ENCODE data around the gene PLA1A. TPM values are rescaled to one million over a fixed set of nuclear protein-coding genes. Genes with fewer than 3 reads are reported as not detected.

Gene PLA1A
- total RNA-seq, 6 donors from 2014 or later, result 1.0 to 27.8 (median 14.6) TPM

GRCh38 chr3:119571688-119572087 is 26.0 kb upstream of the PLA1A start:
- 39 to 65% methylated on average over 5 of the region's 5 CpGs for WGBS, 2 donors
- no peaks in the 10 kb centered on the region for H3K9me3 ChIP-seq
- peaks cover 7 to 11% (median 10%) of the 10 kb centered on the region in 4 donors for H3K4me1 ChIP-seq
- no peaks in the 10 kb centered on the region for H3K27me3 ChIP-seq
- no peaks in the 10 kb centered on the region for H3K36me3 ChIP-seq
- DNase-seq (no peak), ATAC-seq (ENCODE audit: low FRiP score in 2 of 2) (no peak)
- H3K27ac ChIP-seq, result peak overlapping the region; percentile 53 to 75 (median 64)
- H3K4me3 ChIP-seq, result no peak overlapping the region
- TF ChIP-seq POLR2AphosphoS5 (IDR thresholded peaks at IDR 0.05) (no peak), POLR2A (IDR thresholded peaks at IDR 0.05) (no peak), EP300 (IDR thresholded peaks at IDR 0.05) (peak in 1 of 4 donors; percentile 8)

GRCh38 chr3:119575507-119575906 is 22.2 kb upstream of the PLA1A start:
- no peak overlapping the region for H3K4me3 ChIP-seq
- ATAC-seq (ENCODE audit: low FRiP score in 2 of 2), result no peak
- H3K4me1 ChIP-seq, result peaks cover 17 to 23% (median 20%) of the 10 kb centered on the region in 4 donors
- H3K9me3 ChIP-seq, result no peaks in the 10 kb centered on the region
- H3K27ac ChIP-seq, result no peak overlapping the region
- no peaks in the 10 kb centered on the region for H3K27me3 ChIP-seq
- H3K36me3 ChIP-seq, result no peaks in the 10 kb centered on the region
- DNase-seq, result no peak
- TF ChIP-seq POLR2AphosphoS5 (IDR thresholded peaks at IDR 0.05) (no peak), POLR2A (IDR thresholded peaks at IDR 0.05) (no peak), CTCF (IDR thresholded peaks at IDR 0.05) (no peak), EP300 (IDR thresholded peaks at IDR 0.05) (no peak)

- Histone ChIP-seq H3K27me3 (no peaks in the 10 kb centered on the region), H3K4me3 (peak within 1 kb of the TSS; percentile 43 to 57 (median 52)), H3K9me3 (no peaks in the 10 kb centered on the region), H3K36me3 (no peaks in the 10 kb centered on the region), H3K4me1 (peaks cover 11 to 24% (median 15%) of the 10 kb centered on the region in 4 donors), H3K27ac (peak within 1 kb of the TSS; percentile 91 to 97 (median 94))
- DNase-seq (peak; percentile 90 to 97), ATAC-seq (ENCODE audit: low FRiP score in 2 of 2) (peak; percentile 95)
- TF ChIP-seq EP300 (IDR thresholded peaks at IDR 0.05) (peak in 3 of 4 donors; percentile 3 to 66 (median 53)), CTCF (IDR thresholded peaks at IDR 0.05) (peak in 3 of 6 experiments; percentile 8 to 33 (median 13)), POLR2A (IDR thresholded peaks at IDR 0.05) (peak; percentile 42 to 87 (median 64)), POLR2AphosphoS5 (IDR thresholded peaks at IDR 0.05) (peak; percentile 69 to 74)
- 0% methylated on average over 17 to 57 of the region's 68 CpGs for WGBS, 2 donors
Observed at GRCh38 chr3:119579366-119580066, 18.2 kb upstream of the PLA1A start, which contains the start of gene ADPRH. Gene ADPRH, plus strand, starts transcription at chr3:119579492. Its CDS starts 2,678 bp downstream, at chr3:119582170.

GRCh38 chr3:119580067-119580760 is 17.5 kb upstream of the PLA1A start:
- WGBS, 2 donors, result 10 to 12% methylated on average over 16 of the region's 16 CpGs
- peak overlapping the region in 3 of 4 donors; percentile 48 to 57 (median 56) for H3K4me3 ChIP-seq
- ATAC-seq (ENCODE audit: low FRiP score in 2 of 2) (peak; percentile 77 to 85), DNase-seq (peak in 1 of 2 donors; percentile 64)
- no peaks in the 10 kb centered on the region for H3K27me3 ChIP-seq
- no peaks in the 10 kb centered on the region for H3K36me3 ChIP-seq
- peak in 1 of 6 experiments; percentile 30 for TF ChIP-seq CTCF (IDR thresholded peaks at IDR 0.05)
- peak in 2 of 4 donors; percentile 42 to 47 for TF ChIP-seq EP300 (IDR thresholded peaks at IDR 0.05)
- peak in 1 of 2 donors; percentile 14 for TF ChIP-seq POLR2AphosphoS5 (IDR thresholded peaks at IDR 0.05)
- peak in 1 of 4 donors; percentile 18 for TF ChIP-seq POLR2A (IDR thresholded peaks at IDR 0.05)
- peak overlapping the region; percentile 91 to 97 (median 94) for H3K27ac ChIP-seq
- H3K9me3 ChIP-seq, result no peaks in the 10 kb centered on the region
- H3K4me1 ChIP-seq, result peaks cover 11 to 24% (median 15%) of the 10 kb centered on the region in 4 donors

GRCh38 chr3:119582178-119582577 is 15.5 kb upstream of the PLA1A start:
- 64 to 97% methylated on average over 4 to 6 of the region's 6 CpGs for WGBS, 2 donors
- no peak for ATAC-seq (ENCODE audit: low FRiP score in 2 of 2)
- no peaks in the 10 kb centered on the region for H3K27me3 ChIP-seq
- no peak for DNase-seq
- peaks cover 11 to 24% (median 15%) of the 10 kb centered on the region in 4 donors for H3K4me1 ChIP-seq
- no peaks in the 10 kb centered on the region for H3K9me3 ChIP-seq
- H3K4me3 ChIP-seq, result no peak overlapping the region
- H3K36me3 ChIP-seq, result peaks cover 0 to 9% (median 4%) of the 10 kb centered on the region in 4 donors
- TF ChIP-seq POLR2A (IDR thresholded peaks at IDR 0.05) (no peak), CTCF (IDR thresholded peaks at IDR 0.05) (no peak)
- no peak overlapping the region for H3K27ac ChIP-seq

Measured in upper lobe of left lung (tissue), 6 donors.